K562 (cell line): ENCODE results near the gene ZNF197. TPM values are rescaled to one million over a fixed set of nuclear protein-coding genes. Genes with fewer than 3 reads are reported as not detected.

Experiments
- ATAC-seq: fragments of 200-7000 bp; cut with Tn5 transposase; 3 replicates; pipeline ENCODE4 v1.9.1; 2020; ENCODE audit warnings: moderate library complexity
- BruUV-seq: library from RNA; stranded (reverse); fragments of 400-500 nt; replicated peaks from 2 replicates; lab custom pipeline; 2021; lab: Mats Ljungman, UMichigan
- CTCF ChIA-PET: fragments of 300-600 bp; formaldehyde crosslinking; extraction: SDS; loops from one replicate; lab custom pipeline; 2021; ENCODE audit warnings: low intra/inter-chr PET ratio; lab: Yijun Ruan, JAX
- POLR2A ChIA-PET: fragments of 300-600, 350-650 bp; sonication (Branson Sonifier 250); formaldehyde crosslinking; extraction: SDS; loops from one replicate; lab custom pipeline; 2021; ENCODE audit warnings: antibody characterized with exemption, inconsistent platforms; lab: Yijun Ruan, JAX
- DNase-seq, 4 experiments: peaks; one replicate each; pipeline versions ENCODE4 v3.0.0 to v3.0.0-alpha.2; 2011 to 2018; ENCODE audit warnings: low spot score in 3 of 4, mixed read lengths in 3 of 4; ENCODE audit errors: extremely low read depth in 1 of 4
- FAIRE-seq: peaks from 2 replicates; lab custom pipeline; 2011; peaks lifted over from hg19 to GRCh38; lab: Jason Lieb, UNC
- H2AFZ ChIP-seq: 2 replicates; pipeline ENCODE4 v1.6.0; 2011; ENCODE audit warnings: low read depth, low read length, control low read depth, inconsistent platforms
- H3K27ac ChIP-seq: fragments of 200-600 bp; 3 replicates; pipeline ENCODE4 v1.8.0; 2011; ENCODE audit warnings: low read depth, mild to moderate bottlenecking, control low read depth, inconsistent platforms, low read length, moderate library complexity, mixed read lengths; ENCODE audit errors: extremely low read depth
- H3K27me3 ChIP-seq, 2 experiments: fragments of 300-600 bp in 1 of 2; 2 replicates in 1 of 2; 3 replicates in 1 of 2; pipeline versions ENCODE4 v1.6.0 to v1.8.0; 2011; ENCODE audit warnings: inconsistent platforms in 2 of 2, low read length in 2 of 2, mild to moderate bottlenecking in 1 of 2, mixed read lengths in 1 of 2, moderate library complexity in 1 of 2; ENCODE audit not compliant: control insufficient read depth in 2 of 2, insufficient read depth in 2 of 2
- H3K36me3 ChIP-seq: fragments of 300-600 bp; 3 replicates; pipeline ENCODE4 v1.8.0; 2011; ENCODE audit warnings: mild to moderate bottlenecking, low read length, inconsistent platforms; ENCODE audit not compliant: control insufficient read depth, insufficient read depth
- H3K4me1 ChIP-seq, 2 experiments: fragments of 200-600 bp in 1 of 2; replicated peaks in 1 of 2; 2 replicates in 1 of 2; 3 replicates in 1 of 2; pipeline versions ENCODE4 v1.5.1 to v1.8.0; 2011; ENCODE audit warnings: inconsistent platforms in 2 of 2, low read length in 2 of 2, mild to moderate bottlenecking in 1 of 2, mixed read lengths in 1 of 2, moderate library complexity in 1 of 2; ENCODE audit not compliant: control insufficient read depth in 2 of 2, insufficient read depth in 2 of 2
- H3K4me2 ChIP-seq: 2 replicates; pipeline ENCODE4 v1.6.1; 2011; ENCODE audit warnings: low read length, control low read depth, inconsistent platforms, mixed read lengths; ENCODE audit not compliant: insufficient read depth
- H3K4me3 ChIP-seq: fragments of 200-600 bp; sonication (generic), shearing (Covaris generic); 2 replicates; pipeline ENCODE4 v1.5.1; 2016; ENCODE audit warnings: control low read depth, inconsistent platforms
- H3K79me2 ChIP-seq: fragments of 200-600 bp; 3 replicates; pipeline ENCODE4 v1.8.0; 2011; ENCODE audit warnings: low read length, inconsistent platforms; ENCODE audit not compliant: control insufficient read depth, insufficient read depth
- H3K9ac ChIP-seq, 2 experiments: 2 replicates each; pipeline versions ENCODE4 v1.6.0 to v1.6.1; 2011; ENCODE audit warnings: low read depth in 2 of 2, low read length in 2 of 2, control low read depth in 1 of 2, inconsistent platforms in 1 of 2, mild to moderate bottlenecking in 1 of 2, mixed read lengths in 1 of 2; ENCODE audit not compliant: insufficient read depth in 1 of 2
- H3K9me1 ChIP-seq: one replicate; pipeline ENCODE4 v1.6.0; 2011; ENCODE audit warnings: inconsistent platforms, mild to moderate bottlenecking, low read length, moderate library complexity; ENCODE audit not compliant: control insufficient read depth, insufficient read depth
- H3K9me3 ChIP-seq: replicated peaks from 2 replicates; pipeline ENCODE4 v1.5.1; 2011; ENCODE audit warnings: low read depth, low read length, inconsistent platforms; ENCODE audit not compliant: control insufficient read depth, insufficient read depth
- H4K20me1 ChIP-seq: replicated peaks from 2 replicates; pipeline ENCODE4 v1.6.1; 2011; ENCODE audit warnings: low read length, inconsistent platforms, mixed read lengths; ENCODE audit not compliant: control insufficient read depth, insufficient read depth
- CAMTA2 ChIP-seq: fragments of 250-450 bp; sonication (Bioruptor Pico); conservative IDR thresholded peaks from 2 replicates; pipeline ENCODE4 v1.5.1; 2022
- CEBPB ChIP-seq: fragments of 450-650 bp; IDR thresholded peaks from 2 replicates; pipeline ENCODE4 v1.6.1; 2016; ENCODE audit warnings: missing genetic modification characterization, missing compliant biosample characterization
- CEBPG ChIP-seq, 3 experiments: fragments of 200-800 bp in 1 of 3; sonication (Bioruptor generic) in 1 of 3; sonication (generic) in 1 of 3; formaldehyde crosslinking in 1 of 3; IDR thresholded peaks in 2 of 3; conservative IDR thresholded peaks in 1 of 3; 2 replicates each; pipeline versions ENCODE4 v1.6.1 to v1.8.0; 2016 to 2022; ENCODE audit warnings: missing compliant biosample characterization in 2 of 3, missing genetic modification characterization in 2 of 3, mild to moderate bottlenecking in 1 of 3, missing genetic modification reagents in 1 of 3
- HMGN3 ChIP-seq: IDR thresholded peaks from 2 replicates; pipeline ENCODE4 v1.6.1; 2011; ENCODE audit warnings: borderline replicate concordance, low read depth, mild to moderate bottlenecking, mixed read lengths, low read length; ENCODE audit not compliant: insufficient read length; ENCODE audit errors: extremely low read depth
- IRF2 ChIP-seq: sonication (generic); formaldehyde crosslinking; IDR thresholded peaks from 2 replicates; pipeline ENCODE4 v1.8.1; 2022; ENCODE audit warnings: mild to moderate bottlenecking, missing genetic modification reagents
- NFIC ChIP-seq: fragments of 450-650 bp; IDR thresholded peaks from 2 replicates; pipeline ENCODE4 v1.6.1; 2017; ENCODE audit warnings: mild to moderate bottlenecking, inconsistent platforms
- RFX1 ChIP-seq: fragments of 450-650 bp; IDR thresholded peaks from 2 replicates; pipeline ENCODE4 v1.6.1; 2016; ENCODE audit warnings: mild to moderate bottlenecking, moderate library complexity
- SP2 ChIP-seq: IDR thresholded peaks from 2 replicates; pipeline ENCODE4 v1.6.1; 2011; ENCODE audit warnings: mild to moderate bottlenecking, low read depth, low read length, moderate library complexity; ENCODE audit not compliant: poor library complexity, severe bottlenecking; ENCODE audit errors: extremely low read depth
- WGBS: fragments of 100-300 bp; shearing (Covaris generic); methylation state at CpG from one replicate; pipeline ENCODE4 v1.1.6; 2016; ENCODE audit warnings: low coverage, mixed read lengths; ENCODE audit not compliant: insufficient coverage; ENCODE audit errors: missing lambda C conversion rate; 5-methylcytosine and 5-hydroxymethylcytosine counted together
- in situ Hi-C: fragments of 300-500 bp; cut with MboI; formaldehyde crosslinking; loops from 4 replicates; pipeline ENCODE4 v1.15.0; 2018; ENCODE audit warnings: inconsistent platforms, mixed read lengths
- intact Hi-C: fragments of 100-400 bp; cut with micrococcal nuclease; formaldehyde crosslinking; loops from 2 replicates; pipeline ENCODE4 v1.14.2; 2022
- polyA plus RNA-seq, 8 experiments: library from polyadenylated mRNA; depleted of rRNA in 4 of 8; stranded (reverse) in 5 of 8; unstranded in 3 of 8; fragments of >200 nt; fragmentation: Nextera tagmentation in 2 of 8; fragmentation: Illumina TruSeq in 1 of 8; extraction: Ambion mirVana in 2 of 8; extraction: Trizol in 1 of 8; gene quantifications; 2 replicates each; pipeline versions ENCODE4 v1.2.1 to v1.2.3, GENCODE V29; 2011 to 2014; ENCODE audit warnings: inconsistent platforms in 1 of 8, missing spikeins in 1 of 8
- total RNA-seq, 7 experiments: library from RNA; depleted of rRNA in 6 of 7; stranded (reverse); fragments of >200 nt in 6 of 7; fragmentation: Illumina TruSeq in 2 of 7; extraction: Trizol in 2 of 7; gene quantifications; 2 replicates each; pipeline versions ENCODE4 v1.2.1 to v1.2.3, GENCODE V29; 2011 to 2021; ENCODE audit warnings: low replicate concordance in 1 of 7

Gene ZNF197
- total and polyA plus RNA-seq, 9 of the 15 experiments (the other 6 are each of a cell fraction or from before 2014, with no cell fraction given): 3.5 to 19.1 (median 13.7) TPM

DNA sequence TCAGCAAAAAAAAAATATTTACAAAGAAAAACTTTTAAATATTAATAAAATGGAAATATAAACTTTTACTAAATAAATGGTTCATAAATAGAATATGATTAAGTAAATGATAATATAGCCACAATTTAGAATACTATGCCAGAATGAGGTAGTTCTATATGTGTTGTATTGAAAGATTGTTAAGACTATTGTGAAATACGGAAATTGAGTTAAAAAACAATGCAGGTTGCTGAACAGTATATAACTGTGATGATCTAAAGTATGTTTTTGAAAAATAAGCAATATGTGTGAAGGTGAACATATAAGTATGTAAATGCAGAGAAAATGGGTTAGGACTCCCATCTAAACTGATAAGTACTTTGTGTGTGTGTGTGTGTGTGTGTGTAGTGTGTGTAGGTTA, 24.9 kb downstream of the ZNF197 start:
- Histone ChIP-seq H3K4me1 (peaks cover 0 to 6% of the 10 kb centered on the region in 2 experiments; a peak in 3 of 5 replicates), H3K27ac (no peak overlapping the region), H3K4me3 (no peak overlapping the region; the same call in 1 of the 2 replicates), H3K9me1 (no peaks in the 10 kb centered on the region), H3K4me2 (peak overlapping the region; percentile 84; the same call in 1 of the 2 replicates), H3K27me3 (no peaks in the 10 kb centered on the region), H4K20me1 (no peaks in the 10 kb centered on the region), H3K79me2 (peaks cover 17% of the 10 kb centered on the region), H2AFZ (no peak overlapping the region), H3K36me3 (peaks cover 39% of the 10 kb centered on the region), H3K9me3 (peaks cover 8% of the 10 kb centered on the region), H3K9ac (no peak overlapping the region)
- ATAC-seq: no peak
- POLR2A ChIA-PET: no interaction called here
- in situ Hi-C loops (no loop called here), intact Hi-C loops (no loop called here)
- no peak for TF ChIP-seq CEBPG (CRISPR knock-in tag; IDR thresholded peaks at IDR 0.05)
- TF ChIP-seq CEBPG (tag; conservative IDR thresholded peaks at IDR 0.05 in 1 of 2, IDR thresholded peaks at IDR 0.05 in 1 of 2): peak in 1 of 2 experiments; percentile 63; a peak in 2 of 4 replicates
- TF ChIP-seq CAMTA2 (CRISPR knock-in tag): no peak
- TF ChIP-seq SP2: no peak
- peak; percentile 50 for TF ChIP-seq CEBPB (tag)
- FAIRE-seq: no peak
- no peak for DNase-seq
- no TSS peak for BruUV-seq
- CTCF ChIA-PET: no interaction called here
- WGBS: 54% methylated on average over 1 of the region's 1 CpG

DNA sequence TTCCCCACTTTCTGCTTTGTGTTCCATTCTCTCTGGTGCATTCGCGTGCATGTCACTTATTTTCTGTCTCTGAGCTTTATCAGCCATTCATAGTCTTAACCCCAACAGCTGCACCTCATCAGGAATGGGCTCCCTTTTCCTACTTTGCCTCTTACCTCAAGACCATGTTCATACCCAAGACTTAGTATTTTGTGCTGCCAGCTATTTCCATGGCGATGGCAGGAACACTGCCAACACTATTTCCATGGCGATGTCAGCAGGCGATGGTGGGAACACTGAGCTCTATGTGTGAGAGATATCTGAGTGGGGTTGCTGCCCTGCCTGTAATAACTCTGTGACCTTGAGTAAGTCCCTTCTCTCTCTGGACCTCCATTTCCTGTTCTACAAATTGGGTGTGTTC, 29.2 kb downstream of the ZNF197 start:
- FAIRE-seq (no peak), ATAC-seq (no peak), DNase-seq (no peak)
- peaks cover 11% of the 10 kb centered on the region for H3K79me2 ChIP-seq
- H3K9me3 ChIP-seq: no peaks in the 10 kb centered on the region; the same call in 1 of the 2 replicates
- no peaks in the 10 kb centered on the region for H4K20me1 ChIP-seq
- H3K4me1 ChIP-seq: no peaks in the 10 kb centered on the region; a peak in 1 of 5 replicates
- no peak overlapping the region for H3K27ac ChIP-seq
- H3K36me3 ChIP-seq: peaks cover 74% of the 10 kb centered on the region
- H3K4me2 ChIP-seq: no peak overlapping the region
- H3K4me3 ChIP-seq: no peak overlapping the region
- ChIA-PET CTCF (no interaction called here), POLR2A (interaction anchor here (0.6 to 1.2 kb wide), 4 partner anchors 9 to 107 kb away, joined by 3 to 5 read pairs (median 4); partner anchors contain the start of genes KIAA1143 and KIF15)
- no peak overlapping the region for H2AFZ ChIP-seq
- BruUV-seq: no TSS peak
- H3K9ac ChIP-seq: no peak overlapping the region
- intact Hi-C loops: no loop called here
- H3K9me1 ChIP-seq: no peaks in the 10 kb centered on the region
- in situ Hi-C loops: no loop called here
- H3K27me3 ChIP-seq: no peaks in the 10 kb centered on the region
- TF ChIP-seq IRF2 (CRISPR knock-in tag) (0 out of 2 replicates have a peak, but pooled peaks have one; percentile 51), HMGN3 (no peak), RFX1 (peak; percentile 32; the same call in 1 of the 2 replicates), NFIC (peak; percentile 17; the same call in 1 of the 2 replicates)
- TF ChIP-seq, all 486 proteins: peak for 3
- 94% methylated on average over 5 of the region's 5 CpGs for WGBS
